Right lobe of liver (tissue), 4 donors: ENCODE results near the gene CCDC33.

Source experiments
- POLR2A ChIP-seq: fragments of 450-650 bp; IDR thresholded peaks from one replicate; pipeline ENCODE4 v1.6.1; 2017; ENCODE audit warnings: antibody characterized with exemption, mild to moderate bottlenecking
- TF ChIP-seq, protein P1 (sequence below), 4 donors: fragments of 200-600 bp in 3 of 4; fragments of 450-650 bp in 1 of 4; IDR thresholded peaks; one replicate each; pipeline versions ENCODE4 v1.5.1 to v1.8.0; 2016 to 2022; ENCODE audit warnings: antibody characterized with exemption in 4 of 4, mild to moderate bottlenecking in 2 of 4
- donor health status: DM: no; HTN: no; CAD: no.
- donor health status: DM: no; HTN: no; CAD: no.
- donor health status: DM: no; HTN: yes; CAD: no.

DNA sequence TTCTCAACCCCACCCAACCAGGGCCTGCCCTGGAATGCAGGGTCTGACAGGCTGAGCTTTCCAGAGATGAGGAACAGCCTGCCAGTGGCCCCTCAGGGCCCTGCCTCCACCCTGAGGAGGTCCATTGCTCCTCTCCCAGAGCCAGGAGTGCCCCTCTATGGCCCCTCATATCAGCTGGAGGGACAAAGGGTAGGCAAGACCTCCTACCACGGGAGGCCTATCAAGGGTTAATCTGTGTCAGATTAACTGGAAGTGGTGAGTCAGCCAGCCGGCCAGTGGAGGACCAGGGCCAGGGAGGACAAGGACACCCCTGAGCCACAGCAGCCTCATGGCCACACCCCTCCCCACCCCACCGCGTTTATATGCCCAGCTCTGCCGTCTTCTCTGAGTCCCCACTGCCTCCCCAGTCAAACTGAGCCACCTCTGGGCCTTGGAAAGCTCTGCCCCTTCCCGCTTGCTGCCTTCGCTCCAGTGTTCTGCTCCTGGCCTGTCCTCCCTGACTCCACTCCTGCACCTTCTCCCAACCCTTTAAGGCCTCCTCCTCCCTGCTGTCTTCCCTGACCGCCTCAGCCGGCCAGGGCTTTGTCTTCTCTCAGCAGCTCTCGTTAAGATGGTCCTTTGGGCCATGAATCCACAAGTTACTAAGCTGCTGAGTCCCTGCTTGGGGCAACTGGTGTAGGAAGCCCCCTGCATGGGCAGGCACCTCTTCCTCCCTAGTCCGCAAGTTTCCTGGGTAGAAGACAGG is 6.5 kb downstream of the CCDC33 start:
- TF ChIP-seq, protein P1, sequence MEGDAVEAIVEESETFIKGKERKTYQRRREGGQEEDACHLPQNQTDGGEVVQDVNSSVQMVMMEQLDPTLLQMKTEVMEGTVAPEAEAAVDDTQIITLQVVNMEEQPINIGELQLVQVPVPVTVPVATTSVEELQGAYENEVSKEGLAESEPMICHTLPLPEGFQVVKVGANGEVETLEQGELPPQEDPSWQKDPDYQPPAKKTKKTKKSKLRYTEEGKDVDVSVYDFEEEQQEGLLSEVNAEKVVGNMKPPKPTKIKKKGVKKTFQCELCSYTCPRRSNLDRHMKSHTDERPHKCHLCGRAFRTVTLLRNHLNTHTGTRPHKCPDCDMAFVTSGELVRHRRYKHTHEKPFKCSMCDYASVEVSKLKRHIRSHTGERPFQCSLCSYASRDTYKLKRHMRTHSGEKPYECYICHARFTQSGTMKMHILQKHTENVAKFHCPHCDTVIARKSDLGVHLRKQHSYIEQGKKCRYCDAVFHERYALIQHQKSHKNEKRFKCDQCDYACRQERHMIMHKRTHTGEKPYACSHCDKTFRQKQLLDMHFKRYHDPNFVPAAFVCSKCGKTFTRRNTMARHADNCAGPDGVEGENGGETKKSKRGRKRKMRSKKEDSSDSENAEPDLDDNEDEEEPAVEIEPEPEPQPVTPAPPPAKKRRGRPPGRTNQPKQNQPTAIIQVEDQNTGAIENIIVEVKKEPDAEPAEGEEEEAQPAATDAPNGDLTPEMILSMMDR (IDR thresholded peaks at IDR 0.05): no peak
- TF ChIP-seq POLR2A: no peak
